NCI-H1417 treated with DMSO at 0.1 percent for 48 hours (cell line): Measurements from ENCODE around the gene CACNA1D.
A peak's percentile ranks its signal among the peaks of the same experiment; 100 is the strongest.

Source experiments
- DNase-seq: peaks from one replicate; lab custom pipeline; 2025; lab: John Stamatoyannopoulos, UW

Gene CACNA1D

DNA sequence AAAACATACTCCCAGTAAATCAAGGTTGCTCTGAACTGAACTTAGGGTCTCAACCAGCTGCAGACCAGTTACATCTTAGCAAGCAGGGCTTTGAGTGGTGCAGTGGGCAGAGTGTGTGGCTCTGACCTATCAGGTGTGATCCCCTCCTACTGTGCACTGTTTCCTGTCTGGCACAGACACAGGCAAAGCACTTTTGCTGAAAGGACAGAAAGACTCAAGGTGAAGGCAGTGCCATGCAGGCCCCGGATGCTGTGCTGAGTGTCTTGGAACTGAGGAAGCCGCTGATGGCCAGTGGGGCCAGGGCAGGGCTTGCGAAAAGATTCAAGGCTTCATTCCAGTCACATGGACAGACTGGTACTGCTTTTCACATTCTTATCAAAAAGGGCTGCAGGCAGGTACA lies 85.2 kb downstream of the CACNA1D start:
- DNase-seq, result peak; percentile 3

DNA sequence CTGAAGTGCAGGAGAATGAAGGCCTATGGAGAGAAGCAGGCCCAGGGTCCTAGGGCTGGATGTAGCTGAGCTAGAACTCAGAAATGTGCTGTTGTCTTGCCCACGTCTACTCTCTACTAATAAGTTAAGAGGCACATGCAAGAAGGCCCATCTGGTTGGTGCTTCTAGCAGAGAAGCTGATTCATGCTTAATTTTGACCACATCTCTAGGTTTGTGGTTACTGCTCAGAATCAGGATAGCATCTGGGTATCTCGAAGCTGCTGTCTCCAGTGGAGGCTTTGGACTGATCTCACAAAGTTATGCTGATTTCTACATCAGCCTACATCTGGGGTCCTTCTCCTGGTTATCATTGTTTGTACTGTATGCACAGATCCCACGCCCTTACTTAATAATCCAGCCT lies 87.3 kb downstream of the CACNA1D start:
- no peak for DNase-seq

DNA sequence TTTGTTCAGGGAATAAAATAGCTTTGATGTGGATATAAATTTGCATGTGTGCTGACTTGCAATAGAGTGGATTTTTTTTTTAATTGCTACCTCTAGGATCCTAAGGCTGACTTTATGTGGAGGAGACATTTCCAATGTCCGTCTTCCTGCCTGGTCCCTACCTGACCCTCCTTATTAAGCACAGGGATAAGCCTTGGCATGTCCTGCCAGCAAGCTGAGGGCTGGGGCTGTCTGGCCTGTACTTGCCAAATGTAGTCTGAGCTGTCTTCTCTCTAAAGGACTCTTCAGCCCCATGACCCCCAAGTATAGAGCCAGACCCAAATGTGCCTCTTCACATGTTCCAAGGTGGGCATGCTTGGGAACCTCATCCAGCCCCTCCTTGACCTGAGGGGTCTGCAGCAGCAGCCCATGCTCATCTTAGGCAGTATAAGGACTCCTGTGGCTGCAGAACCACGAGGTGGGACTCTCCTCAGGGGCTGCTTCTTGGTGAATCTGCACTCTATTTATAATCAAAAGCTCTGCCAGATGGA lies 88.8 kb downstream of the CACNA1D start:
- DNase-seq, result no peak

DNA sequence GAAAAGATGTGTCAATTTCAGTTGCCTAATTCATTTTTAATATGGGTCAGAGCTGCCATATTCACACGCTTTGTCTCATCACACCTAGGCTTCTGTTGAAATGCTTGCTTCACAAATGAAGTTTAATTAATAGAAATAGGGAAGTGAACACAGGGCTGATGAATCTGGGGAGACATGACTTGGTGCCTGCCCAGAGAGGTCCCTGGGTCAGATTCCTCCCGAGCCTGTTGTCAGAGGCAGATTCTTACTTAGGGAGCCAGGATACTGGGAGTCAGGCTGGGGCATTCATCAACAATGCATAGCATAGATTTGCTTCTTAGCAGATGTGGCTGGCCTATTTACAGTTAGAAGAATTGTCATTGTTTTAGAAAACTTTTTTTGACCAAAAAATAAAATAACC lies 90.6 kb downstream of the CACNA1D start:
- DNase-seq, result no peak

DNA sequence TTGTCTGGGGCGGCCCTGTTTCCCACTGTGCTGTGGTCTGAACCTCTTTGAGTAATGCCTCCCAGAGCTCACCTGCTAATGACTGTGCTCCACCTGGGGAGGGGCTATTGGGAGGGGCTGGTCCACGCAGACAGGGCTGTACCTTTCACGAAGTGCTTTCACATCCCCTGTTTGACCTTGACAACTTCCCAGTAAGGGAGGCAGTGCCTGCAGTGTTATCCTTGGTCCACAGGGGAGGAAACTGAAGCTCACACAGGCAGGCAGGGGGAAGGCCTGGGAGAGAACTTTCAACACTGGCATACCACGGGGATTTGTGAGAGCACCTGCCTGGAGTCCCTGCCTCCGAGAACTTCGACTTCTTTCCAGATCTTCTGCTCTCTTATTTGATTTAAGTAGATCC lies 91.2 kb downstream of the CACNA1D start:
- DNase-seq, result no peak

DNA sequence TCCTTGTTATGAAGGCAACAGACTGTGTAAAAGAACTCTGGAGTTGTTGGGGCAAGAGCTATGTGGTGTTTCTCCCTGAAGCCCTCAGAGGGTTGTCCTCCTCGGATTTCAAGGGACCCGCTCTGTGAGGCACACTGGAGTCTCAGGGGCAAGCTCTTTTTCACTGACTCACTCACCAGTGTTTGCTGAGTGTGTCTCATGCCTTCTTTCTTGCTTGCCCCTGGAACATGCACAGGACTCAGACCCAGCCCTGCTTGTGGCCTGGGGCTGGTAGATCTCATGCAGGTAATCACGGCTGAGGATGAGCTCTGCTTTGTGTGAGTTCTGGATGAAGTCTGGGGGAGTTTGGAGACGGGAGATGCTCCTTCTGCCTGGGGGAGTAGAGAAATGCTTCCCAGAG lies 93.7 kb downstream of the CACNA1D start:
- DNase-seq, result no peak

DNA sequence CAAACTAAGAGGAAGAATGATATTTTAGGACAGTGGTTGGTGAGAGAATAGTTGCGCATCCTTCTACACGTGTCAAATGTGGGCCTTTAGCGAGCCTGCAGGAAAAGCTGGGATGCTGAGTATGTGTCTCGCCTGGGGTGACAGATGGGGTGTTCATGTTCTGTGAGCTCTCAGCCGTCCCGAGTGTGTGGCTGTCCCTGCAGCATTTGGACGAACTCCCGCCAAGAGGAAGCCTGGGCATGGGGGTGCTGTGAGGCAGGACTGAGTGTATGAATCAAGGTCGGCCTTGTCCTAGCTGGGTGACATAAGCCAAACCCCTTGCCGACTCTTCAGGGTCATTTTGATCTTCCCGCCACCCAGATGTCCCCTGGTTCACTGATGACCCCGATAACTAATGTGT lies 94.8 kb downstream of the CACNA1D start:
- no peak for DNase-seq

DNA sequence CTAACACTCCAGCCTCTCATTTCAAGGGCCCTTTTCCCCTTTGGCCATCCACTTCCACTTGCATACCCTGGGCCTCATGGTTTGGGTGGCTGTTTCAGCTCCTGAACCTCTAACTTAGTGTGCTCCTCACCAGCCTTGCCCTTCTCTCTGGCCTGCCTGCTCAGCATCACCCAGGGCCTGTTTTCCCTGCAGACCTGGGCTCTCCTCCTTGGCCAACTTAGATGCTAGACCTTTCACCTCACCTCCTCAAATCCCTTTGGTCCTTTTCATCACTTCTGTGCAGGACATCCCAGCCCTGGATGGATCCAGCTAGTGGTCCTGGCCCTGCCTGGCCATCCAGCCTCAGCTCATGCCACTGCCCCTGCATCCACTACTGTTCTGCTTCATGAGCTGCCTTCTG lies 95.4 kb downstream of the CACNA1D start:
- DNase-seq, result no peak

DNA sequence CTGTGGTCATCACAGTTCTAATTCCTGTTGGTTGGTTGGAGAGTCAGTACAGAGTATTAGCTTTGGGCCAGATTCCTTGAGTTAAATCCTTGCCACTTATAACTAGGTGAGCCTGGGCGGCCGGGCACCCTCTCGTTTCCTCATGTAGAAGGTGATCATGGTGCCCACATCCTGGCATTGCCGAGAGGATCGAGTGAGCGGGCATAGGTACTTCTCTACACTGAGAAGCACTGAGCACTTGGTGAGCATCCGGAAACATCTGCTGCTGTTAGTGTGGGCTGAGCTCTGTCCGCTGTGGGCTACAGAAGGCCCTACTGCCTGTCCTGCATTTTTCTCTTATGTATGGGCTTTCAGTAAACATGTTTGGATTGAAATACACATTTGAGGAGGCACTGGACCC lies 96.2 kb downstream of the CACNA1D start:
- DNase-seq, result no peak

DNA sequence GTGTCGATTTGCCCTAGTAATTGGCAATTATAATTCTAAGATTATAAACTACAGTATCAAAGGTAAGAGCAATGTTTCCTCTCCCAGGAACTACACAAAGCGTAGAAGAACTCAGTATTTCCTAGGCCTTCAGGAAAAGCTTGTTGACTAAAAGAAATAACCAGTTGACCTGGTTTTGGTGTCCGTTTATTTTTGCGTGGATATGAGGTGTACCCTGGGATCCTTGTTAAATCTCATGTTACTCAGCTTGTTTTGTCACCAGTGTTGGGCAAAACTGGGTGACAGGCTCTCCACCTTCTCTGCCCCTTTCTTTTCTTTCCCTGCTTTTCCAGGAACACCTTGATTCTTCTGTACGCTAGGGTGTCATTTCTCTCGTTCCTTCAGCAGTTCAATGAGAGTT lies 97.2 kb downstream of the CACNA1D start:
- no peak for DNase-seq

DNA sequence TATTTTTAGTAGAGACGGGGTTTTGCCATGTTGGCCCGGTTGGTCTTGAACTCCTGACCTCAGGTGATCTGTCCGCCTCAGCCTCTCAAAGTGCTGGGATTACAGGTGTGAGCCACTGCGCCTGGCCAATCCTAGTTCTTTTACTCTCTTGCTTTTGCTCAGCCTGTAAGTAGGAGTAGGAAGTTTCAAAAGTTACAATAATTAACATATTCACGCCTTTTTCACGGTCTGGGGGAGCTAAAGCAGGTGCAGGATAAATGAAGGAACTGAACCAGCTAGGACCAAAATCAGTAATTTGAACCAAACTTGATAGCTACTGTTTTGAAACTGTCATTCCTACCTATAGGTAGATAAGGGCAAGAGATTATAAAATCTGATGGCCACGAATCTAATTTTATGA lies 98.5 kb downstream of the CACNA1D start:
- DNase-seq, result no peak

DNA sequence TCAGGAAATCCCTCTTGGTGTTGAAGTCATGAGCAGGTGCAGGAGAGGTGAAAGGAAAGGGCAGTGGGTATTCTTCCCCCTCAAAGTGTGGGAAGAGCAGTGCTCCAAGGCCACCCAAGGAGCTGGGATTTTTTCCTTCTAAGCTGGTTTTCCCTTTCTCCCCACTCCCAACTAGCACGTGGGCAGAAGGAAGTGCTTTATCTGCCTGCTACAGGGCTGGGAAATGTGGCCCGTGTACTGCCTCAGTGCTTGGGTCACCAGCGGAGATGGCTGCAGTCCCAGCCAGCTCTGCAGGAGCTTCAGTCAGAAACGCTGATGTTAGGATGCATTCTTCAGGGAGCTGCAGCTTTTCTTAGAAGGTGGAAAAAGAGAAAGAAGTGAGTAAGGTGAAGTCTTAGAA lies 99.2 kb downstream of the CACNA1D start:
- no peak for DNase-seq

DNA sequence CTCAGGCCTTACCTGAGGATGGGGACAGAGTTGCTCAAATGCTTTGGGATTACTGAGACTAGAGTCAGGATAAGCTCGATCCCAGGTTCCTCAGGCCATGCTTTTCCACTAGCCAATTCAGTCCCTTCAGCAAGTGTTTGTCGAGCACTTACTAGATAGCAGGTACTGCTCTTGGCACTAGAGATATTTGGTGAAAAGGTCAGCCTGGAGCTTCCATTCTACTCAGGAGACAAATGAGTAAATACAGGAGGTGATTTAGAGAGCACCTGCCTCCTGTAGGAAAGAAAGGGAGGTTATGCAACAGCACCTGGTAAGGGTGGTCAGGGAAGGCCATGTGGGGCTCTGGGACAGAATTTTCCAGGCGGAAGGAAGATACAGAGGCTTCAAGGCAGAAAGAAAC lies 99.9 kb downstream of the CACNA1D start:
- DNase-seq, result no peak

DNA sequence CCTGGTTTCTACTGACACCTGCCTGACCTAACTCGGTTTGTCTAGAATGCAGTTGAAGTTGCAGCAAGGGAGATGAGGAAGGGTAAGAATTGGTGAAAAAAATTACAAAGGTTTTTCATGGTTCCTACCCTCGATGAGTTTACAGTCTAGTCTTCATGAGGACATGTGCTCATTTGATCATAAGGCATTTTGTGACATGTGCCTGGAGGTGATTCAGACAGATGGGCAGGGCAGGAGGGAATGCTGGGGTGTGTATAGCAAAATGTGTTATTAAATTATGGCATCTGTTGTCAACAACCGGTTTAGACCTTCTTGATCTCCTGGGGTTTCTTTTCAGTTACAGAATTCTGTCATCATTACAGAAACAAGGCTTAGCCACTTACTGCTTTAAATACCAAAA lies 101.2 kb downstream of the CACNA1D start:
- DNase-seq, result no peak

DNA sequence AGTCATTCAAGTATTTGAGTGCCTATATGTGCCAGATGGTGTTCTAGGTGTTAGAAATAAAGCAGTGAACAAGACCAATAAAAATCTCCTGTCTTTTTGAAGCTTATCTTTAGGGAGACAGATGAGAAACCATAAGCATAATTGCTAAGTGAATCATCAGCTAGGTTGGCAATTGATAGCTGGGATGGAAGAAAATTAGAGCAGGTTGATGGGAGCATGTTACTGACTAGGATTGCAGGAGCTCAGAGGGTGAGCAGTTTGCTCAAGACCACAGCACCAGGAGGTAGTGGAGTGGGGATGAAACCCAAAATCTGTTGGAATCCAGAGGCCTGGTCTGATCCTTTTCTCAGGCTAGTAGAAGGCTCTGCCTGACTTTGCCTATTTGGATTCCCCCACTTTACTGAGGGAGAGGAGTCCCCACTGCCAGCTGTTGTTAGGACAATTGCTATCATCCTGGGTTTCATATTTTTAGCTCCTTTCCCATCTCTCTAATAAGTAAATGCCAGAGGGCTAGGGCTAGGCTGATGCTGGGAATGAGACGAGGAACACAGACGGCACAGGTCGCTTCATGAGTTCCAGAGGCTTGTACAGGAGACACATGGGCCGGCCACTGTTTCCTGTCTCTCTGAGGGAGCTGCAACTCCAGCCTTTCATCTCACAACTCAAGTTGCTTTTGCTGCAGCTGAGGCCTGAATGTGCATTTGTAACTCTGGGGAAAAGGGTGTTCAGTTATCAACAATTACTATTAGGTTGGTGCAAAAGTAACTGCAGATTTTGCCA lies 102.9 kb downstream of the CACNA1D start:
- no peak for DNase-seq

DNA sequence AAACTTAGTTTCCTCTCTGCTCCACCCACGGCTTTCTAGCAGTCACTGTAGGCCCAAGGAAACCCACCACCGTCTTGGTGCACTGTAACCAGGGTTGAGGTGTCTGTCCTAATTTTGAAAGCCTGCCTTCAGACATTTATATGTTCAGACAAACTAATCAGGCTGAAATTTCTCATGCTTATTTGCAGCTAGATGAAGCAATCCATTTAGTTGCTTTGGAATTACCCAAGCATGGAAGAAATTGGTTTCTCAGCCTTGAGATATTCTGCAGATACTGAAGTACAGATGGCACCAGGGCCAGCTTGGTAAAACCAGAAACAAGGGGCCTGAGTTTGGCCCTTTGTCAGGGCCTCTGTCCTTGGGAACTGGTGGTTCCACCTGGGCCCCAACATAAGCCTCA lies 105.4 kb downstream of the CACNA1D start:
- DNase-seq, result no peak

DNA sequence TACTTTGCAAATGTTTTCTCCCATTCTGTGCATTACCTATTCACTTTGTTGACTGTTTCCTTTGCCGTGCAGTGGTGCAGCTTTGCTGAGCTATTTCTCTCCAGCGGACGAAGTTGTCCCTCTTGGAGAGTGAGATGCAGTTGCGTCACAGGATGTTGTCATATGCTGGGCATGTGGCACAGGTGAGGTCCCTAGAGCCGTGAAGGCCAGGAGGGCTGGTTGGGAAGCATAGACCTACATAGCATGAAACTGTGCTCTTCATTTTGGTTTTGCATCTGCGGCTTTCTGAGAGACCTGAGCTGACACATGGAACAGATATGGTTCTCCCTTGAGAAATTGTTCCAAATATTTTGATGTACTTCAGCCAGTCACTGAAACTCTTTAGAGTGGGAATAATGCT lies 108.5 kb downstream of the CACNA1D start:
- no peak for DNase-seq

DNA sequence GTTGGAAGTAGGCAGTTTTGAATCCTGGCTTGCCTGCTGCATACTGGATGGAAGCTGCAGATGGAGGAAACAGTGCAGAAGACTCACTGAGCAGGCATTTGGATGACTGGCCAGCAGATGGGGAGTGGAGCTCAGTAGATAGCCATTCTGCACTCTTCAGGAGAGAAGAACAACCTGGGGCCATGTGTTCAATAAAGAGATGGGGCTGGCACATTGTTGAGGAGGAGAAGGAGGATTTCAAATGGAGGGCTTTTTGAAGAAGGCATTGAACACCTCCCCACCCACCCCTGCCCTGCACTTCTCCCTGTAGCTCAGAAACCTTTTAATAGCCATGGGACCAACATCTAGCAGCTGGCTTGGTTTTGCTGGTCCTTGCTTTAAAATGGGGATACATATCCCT lies 109.8 kb downstream of the CACNA1D start:
- no peak for DNase-seq

DNA sequence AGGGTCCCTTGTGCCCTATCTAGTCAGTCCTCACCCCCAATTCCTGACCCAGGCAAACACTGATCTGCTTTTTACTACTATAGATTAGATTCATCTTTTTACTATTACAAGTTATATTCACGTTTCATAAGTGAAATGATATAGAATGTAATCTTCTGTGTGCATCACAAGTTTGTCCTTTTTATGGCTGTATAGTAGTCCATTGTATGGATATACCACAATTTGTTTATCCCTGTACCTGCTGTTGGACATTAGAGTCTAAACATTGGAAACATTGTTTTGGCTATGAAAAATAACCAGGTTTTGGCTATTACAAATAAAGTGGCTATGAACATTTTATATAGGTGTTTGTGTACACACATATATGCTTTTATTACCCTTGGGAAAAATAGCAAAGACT lies 112.4 kb downstream of the CACNA1D start:
- DNase-seq, result no peak

DNA sequence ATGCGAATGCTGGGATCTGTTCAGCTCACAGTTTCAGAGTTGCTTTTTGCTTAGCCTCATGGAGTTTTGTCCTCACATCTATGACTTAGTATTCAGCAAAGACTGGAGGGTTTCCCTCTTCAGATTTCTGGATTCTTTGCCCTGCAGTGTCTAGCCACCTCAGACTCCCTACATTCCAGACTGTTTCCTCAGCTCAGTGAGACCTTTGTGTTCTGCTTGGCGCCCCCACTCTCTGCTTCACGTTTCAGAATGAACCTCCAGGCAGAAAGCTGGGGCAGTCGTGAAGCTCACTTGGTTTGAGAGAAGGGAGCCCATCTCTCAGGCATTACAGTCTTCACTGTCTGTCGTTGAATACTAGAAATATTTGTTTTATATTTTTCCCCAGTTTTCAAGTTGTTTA lies 118.1 kb downstream of the CACNA1D start:
- DNase-seq, result no peak

DNA sequence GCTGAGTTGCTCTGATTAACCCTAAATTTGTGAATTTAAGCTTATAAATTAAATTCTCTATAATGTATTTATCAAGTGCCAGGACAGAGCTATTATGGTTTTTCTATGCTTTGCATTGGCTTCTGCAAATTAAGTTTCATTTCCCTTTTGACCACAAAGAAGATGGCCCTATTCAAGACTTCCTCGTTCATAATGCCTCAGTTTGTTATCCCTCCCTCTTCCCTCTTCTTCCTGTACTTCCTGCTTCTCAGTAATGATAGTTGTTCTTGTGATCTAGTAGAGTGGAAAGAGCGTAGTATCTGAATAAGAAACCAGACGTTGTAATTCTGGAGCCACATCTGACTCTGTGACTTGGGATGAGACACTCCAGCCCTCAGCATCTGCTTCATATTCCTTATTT lies 118.7 kb downstream of the CACNA1D start:
- no peak for DNase-seq

DNA sequence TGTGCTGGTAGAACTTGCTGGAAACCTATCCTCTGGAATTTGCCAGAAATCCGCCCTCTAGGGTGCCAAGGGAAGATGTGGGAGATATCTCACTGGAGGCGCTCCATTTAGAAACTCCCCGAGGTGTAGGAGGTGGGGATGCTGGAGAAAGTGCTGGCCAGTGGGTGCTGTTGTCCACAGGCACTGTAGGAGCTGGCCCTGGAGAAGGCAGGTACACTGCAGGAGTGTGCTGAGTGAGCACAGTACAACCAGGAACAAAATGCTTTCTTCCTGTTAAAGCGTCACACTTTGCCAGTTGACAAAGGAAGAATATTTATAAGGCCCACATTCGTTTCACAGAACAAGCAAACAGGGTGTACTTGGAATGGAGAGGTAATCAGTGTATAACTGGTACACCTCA lies 119.9 kb downstream of the CACNA1D start:
- no peak for DNase-seq

DNA sequence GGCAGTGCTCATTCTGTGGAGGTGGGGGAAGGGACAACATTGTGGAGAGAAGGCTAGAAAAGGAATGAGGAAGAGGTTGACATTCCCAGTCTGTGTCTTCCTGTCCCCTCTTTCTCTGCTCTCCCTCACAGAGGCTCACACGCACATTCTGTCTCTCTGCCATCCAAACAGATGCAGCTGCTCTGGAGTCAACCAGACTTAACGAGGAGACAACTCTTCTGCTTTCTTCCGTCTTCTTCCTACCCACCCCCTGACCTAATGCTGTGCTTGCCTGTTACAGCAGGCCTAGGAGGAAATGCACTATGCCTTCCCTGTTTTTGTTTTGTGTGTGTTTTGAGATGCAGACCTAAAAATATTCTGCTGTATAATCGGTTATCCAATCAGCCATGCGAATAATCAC lies 121.9 kb downstream of the CACNA1D start:
- DNase-seq, result no peak
